Measurements from ENCODE around the gene GHDC. TPM values are rescaled to one million over a fixed set of nuclear protein-coding genes. Genes with fewer than 3 reads are reported as not detected.

The GHDC gene
- total and polyA plus RNA-seq, 2 of the 13 experiments (the other 11 are each of a cell fraction or from before 2014, with no cell fraction given) = 15.4 to 22.5 TPM

GRCh38 chr17:42180922-42181850, 13.1 kb downstream of the GHDC start, which contains the start of gene KCNH4 (continued):
- no peak for TF ChIP-seq ATF7-NPFF (CRISPR knock-in tag; IDR thresholded peaks at IDR 0.05; ENCODE audit: low read depth)
- TF ChIP-seq BCLAF1 (IDR thresholded peaks at IDR 0.05) = no peak
- no peak for TF ChIP-seq ZNF343 (CRISPR knock-in tag; IDR thresholded peaks at IDR 0.05)
- peak; percentile 32; the same call in 1 of the 2 replicates for TF ChIP-seq NR2C2 (CRISPR knock-in tag; IDR thresholded peaks at IDR 0.05; ENCODE audit: borderline replicate concordance)
- TF ChIP-seq CHCHD3 (CRISPR knock-in tag; IDR thresholded peaks at IDR 0.05) = no peak
- TF ChIP-seq ZNF549 (CRISPR knock-in tag; IDR thresholded peaks at IDR 0.05) = no peak
- no peak for TF ChIP-seq ZNF780A (CRISPR knock-in tag; IDR thresholded peaks at IDR 0.05)
- no peak for TF ChIP-seq ZNF138 (CRISPR knock-in tag; IDR thresholded peaks at IDR 0.05; ENCODE audit: low read depth)
- TF ChIP-seq ATF4 (CRISPR knock-in tag; IDR thresholded peaks at IDR 0.05) = no peak
- TF ChIP-seq YEATS2 (CRISPR knock-in tag; IDR thresholded peaks at IDR 0.05; ENCODE audit: borderline replicate concordance) = no peak
- no peak for TF ChIP-seq JUND (CRISPR knock-in tag; IDR thresholded peaks at IDR 0.05)
- peak; percentile 71; the same call in 1 of the 2 replicates for TF ChIP-seq ZNF619 (CRISPR knock-in tag; IDR thresholded peaks at IDR 0.05)
- TF ChIP-seq ZNF235 (CRISPR knock-in tag; IDR thresholded peaks at IDR 0.05; ENCODE audit: borderline replicate concordance) = no peak
- TF ChIP-seq ZNF605 (CRISPR knock-in tag; IDR thresholded peaks at IDR 0.05) = peak; percentile 78; the same call in 1 of the 2 replicates
- TF ChIP-seq ZSCAN20 (CRISPR knock-in tag; IDR thresholded peaks at IDR 0.05; ENCODE audit: borderline replicate concordance) = no peak
- no peak for TF ChIP-seq PRMT3 (CRISPR knock-in tag; IDR thresholded peaks at IDR 0.05; ENCODE audit: borderline replicate concordance, low read depth)
- no peak for TF ChIP-seq ZNF556 (CRISPR knock-in tag; IDR thresholded peaks at IDR 0.05; ENCODE audit: borderline replicate concordance)
- TF ChIP-seq ELK4 (CRISPR knock-in tag; IDR thresholded peaks at IDR 0.05; ENCODE audit: borderline replicate concordance) = no peak
- no peak for TF ChIP-seq TCF12 (IDR thresholded peaks at IDR 0.05)
- TF ChIP-seq TCF12 (CRISPR knock-in tag; IDR thresholded peaks at IDR 0.05) = no peak
- no peak for TF ChIP-seq ZNF275 (CRISPR knock-in tag; IDR thresholded peaks at IDR 0.05; ENCODE audit: borderline replicate concordance)
- TF ChIP-seq NR3C1 (CRISPR knock-in tag; IDR thresholded peaks at IDR 0.05) = no peak
